GM18499 (cell line): ENCODE data around the gene DPP3.

ENCODE experiments used
- ATAC-seq: cut with Tn5 transposase; IDR thresholded peaks from one replicate; pipeline ENCODE4 v1.9.1; 2021; ENCODE audit warnings: moderate number of reproducible peaks; ENCODE audit not compliant: insufficient read depth, unreplicated experiment

DPP3 gene

DNA sequence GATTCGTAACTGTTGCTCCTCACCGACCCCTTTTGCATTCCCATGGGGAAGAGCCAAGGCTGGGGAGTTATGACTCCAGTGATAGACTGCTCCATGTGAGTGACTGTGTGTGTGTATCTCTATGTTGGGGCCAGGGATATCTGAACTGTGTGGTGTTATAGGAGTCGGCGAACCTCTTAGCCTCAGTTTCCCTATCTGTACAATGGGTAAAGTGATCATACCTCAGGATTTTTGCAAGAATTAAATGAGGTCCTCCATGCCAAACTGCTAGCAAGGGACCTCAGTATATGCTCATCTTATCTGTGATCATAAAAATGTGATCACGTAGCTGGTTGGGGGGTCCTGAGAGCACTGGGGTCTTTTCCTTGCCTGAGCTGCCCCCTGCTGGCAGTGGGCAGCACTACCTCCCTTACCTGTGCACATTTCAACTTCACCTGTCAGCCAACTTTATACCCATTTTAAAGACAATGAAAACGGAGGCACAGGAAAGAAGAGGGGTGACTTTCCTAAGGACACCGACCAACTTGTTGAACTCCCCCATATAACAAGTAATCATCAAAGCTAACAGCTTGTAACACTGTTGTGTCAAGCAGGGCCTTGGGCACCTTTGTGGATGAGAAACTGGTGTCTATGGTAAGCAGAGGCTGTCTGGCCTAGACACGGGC lies 1.4 kb upstream of the DPP3 start:
- no peak for ATAC-seq

DNA sequence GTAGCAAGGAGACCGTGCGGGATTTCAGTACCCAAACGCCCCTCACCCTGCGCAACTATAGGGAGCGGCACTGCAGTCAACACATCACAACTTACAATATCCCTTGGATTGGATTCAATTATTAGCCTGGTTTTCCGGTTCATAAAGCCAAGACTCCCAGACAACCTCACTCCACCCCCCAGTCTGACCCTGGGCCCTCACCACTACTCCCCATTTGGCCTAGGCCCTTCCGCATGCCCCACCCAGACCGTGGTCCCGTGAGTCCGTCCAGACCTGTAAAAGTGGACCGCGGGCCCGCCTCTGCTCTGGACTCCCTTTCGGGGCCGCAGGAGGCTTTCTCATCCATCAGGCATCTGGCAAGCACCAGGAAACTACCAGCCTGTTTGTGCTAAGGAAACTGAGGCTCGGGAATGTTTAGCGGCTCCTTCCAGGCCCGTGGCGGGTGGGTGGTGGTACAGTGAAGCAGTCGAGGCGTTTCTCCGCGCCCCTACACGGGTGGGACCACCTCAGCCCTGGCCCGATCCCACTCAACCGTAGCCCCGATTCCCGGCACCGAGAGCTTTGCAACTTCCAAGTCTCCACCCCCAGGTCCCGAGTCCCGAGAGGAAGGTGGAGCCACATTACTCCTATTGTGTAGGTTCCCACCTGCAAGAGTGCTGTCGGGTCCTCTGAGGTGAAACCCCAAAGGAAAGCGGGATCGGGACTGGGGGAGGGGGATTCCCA lies 679 bp upstream of the DPP3 start:
- no peak for ATAC-seq

DNA sequence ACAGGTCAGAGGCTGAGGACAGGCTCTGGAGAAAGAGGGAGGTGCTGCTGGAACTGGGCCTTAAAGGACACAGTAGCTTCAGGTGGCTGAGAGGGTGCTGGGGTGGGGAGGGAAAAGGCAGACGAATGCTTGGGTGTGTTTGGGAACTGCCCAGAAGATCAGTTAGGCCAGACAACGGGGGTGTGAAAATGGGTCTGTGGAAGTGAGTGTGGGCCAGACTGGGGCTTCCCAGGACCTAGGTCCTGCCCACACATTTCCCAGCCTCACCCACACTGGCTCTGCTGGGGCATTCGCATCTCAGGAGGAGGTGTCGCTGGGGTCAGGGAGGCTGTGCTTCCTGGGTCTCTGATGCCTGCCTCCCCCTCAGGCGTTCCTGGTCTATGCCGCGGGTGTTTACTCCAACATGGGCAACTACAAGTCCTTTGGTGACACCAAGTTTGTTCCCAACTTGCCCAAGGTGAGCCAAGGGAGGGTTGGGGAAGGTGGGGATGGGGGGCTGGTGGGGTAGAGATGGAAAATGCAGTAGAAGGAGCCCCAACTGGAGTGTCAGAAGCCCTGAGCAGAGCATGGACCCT lies 4.7 kb downstream of the DPP3 start:
- no peak for ATAC-seq

DNA sequence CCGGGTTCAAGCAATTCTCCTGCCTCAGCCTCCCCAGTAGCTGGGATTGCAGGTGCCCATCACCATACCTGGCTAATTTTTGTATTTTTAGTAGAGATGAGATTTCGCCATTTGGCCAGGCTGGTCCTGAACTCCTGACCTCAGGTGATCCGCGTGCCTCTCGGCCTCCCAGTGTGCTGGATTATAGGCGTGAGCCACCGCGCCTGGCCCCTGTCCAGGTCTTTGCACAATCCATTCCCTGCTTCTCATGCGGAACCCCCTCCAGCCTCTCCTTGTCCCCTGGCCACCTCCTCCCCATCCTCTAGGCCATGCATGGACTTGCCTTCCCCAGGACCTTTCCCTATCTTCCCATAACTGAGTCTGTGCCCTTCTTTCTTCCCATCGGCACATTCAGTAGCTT lies 8.7 kb downstream of the DPP3 start:
- no peak for ATAC-seq

- no peak for ATAC-seq
These were observed 9.4 kb downstream of the DPP3 start for GRCh38 chr11:66489636-66490035.

DNA sequence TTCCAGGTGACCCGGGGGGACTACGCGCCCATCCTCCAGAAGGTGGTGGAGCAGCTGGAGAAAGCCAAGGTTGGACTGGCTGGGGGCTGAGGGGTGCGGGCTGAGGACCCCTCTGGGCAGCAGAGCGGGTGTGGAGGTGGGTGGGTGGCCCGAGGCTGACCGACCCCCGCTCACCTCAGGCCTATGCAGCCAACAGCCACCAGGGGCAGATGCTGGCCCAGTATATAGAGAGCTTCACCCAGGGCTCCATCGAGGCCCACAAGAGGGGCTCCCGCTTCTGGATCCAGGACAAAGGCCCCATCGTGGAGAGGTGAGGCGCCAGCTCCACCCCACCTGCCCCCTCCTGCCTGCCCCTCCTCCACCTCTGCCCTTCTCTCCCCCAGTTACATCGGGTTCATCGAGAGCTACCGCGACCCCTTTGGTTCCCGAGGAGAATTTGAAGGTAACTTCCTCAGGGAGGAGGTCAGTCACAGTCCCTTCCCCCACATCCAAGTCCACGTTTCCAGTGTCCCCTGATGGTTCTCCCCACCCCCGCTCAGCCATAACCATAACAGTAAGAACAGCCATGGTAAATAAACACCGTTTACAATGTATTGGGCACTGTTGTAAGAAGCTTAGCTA lies 11.2 kb downstream of the DPP3 start:
- ATAC-seq: no peak

GRCh38 chr11:66492161-66492865 lies 12.1 kb downstream of the DPP3 start:
- no peak for ATAC-seq

GRCh38 chr11:66493130-66493529 lies 12.9 kb downstream of the DPP3 start:
- ATAC-seq: no peak

- no peak for ATAC-seq
These were observed 14.2 kb downstream of the DPP3 start for GRCh38 chr11:66494458-66494857.

DNA sequence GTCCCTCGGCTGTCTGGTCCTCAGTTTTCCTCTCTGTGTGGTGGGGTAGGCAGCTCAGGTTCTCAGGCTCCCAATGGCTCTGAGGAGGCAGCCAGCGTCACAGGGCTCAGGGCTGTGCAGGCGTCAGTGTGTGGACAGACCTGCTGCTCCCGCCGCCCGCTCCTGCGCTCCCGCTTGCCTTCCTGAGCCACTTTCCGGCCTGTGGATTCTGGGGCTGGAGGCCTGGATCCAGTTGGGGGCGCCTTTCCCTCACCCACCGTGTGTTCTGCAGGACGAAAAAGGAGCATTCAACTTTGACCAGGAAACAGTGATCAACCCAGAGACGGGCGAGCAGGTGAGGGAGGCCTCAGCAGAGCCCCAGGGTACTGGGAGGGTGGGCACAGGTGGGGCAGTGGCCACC lies 14.7 kb downstream of the DPP3 start:
- ATAC-seq: no peak

DNA sequence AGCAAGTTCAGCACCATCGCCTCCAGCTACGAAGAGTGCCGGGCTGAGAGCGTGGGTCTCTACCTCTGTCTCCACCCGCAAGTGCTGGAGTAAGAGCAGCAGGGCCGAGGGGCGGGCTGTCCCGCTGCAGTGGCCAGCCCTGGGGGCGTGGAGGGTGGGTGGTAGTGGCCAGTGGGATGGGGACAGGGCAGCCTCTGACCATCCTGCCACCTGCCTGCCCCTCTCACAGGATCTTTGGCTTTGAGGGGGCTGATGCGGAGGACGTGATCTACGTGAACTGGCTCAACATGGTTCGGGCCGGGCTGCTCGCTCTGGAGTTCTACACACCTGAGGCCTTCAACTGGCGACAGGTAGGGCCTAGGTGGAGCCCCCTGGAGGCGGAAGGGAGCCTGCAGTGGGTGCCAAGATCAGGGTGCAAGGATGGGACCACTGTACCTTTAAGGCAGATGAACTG lies 15.2 kb downstream of the DPP3 start:
- ATAC-seq: no peak

DNA sequence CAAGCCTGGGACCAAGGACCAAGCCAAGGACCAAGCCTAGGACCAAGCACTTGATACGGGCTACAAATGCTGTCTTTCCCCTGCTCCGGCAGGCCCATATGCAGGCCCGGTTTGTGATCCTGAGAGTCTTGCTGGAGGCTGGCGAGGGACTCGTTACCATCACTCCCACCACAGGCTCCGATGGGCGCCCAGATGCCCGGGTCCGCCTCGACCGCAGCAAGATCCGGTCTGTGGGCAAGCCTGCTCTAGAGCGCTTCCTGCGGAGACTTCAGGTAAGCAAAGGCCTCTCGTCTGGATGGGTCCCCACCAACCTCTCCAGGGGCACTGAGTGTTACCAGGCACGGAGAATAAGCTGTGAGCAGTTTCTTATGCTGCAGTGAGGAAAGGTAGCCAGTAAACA lies 17.0 kb downstream of the DPP3 start:
- ATAC-seq: no peak

DNA sequence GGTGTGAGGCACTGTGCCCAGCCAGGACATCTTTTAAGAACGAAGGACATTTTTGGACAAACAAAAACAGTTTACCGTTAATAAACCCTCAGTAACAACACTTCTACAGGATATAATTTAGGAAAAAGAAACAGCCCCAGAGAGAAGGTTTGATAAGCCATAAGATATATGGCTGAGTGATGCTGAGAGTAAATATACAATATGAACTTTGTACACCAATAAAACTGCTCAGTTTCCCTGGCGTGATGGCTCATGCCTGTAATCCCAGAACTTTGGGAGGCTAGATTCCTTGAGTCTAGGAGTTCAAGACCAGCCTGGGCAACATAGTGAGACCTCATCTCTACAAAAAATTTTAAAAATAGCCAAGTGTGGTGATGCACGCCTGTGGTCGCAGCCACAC lies 18.3 kb downstream of the DPP3 start:
- ATAC-seq: no peak

DNA sequence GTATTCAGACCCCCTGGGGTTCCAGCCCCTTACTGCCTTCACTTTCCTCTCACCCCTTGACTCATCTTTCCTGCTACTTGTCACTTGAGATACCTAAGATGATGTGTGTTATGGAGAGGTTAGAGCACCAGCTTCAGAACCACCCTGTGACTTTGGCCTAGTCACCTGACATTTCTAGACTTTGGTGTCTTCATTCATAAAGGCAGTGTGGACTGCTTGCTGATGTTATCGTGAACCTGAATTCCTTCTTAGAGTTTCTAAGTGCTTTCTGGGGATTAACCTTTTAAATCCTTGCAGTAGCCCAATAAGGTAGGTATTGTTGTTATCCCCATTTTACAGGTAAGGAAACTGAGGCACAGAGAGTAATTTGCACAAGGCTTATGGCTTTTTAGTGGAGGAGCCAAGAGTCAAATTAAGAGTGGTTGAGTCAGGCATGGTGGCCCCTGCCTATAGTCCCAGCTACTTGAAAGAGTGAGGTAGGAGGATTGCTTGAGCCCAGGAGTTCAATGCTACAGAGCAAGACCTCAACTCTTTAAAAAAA lies 25.1 kb downstream of the DPP3 start:
- ATAC-seq: no peak

- no peak for ATAC-seq
These were observed 28.9 kb downstream of the DPP3 start for GRCh38 chr11:66509131-66509561.

DNA sequence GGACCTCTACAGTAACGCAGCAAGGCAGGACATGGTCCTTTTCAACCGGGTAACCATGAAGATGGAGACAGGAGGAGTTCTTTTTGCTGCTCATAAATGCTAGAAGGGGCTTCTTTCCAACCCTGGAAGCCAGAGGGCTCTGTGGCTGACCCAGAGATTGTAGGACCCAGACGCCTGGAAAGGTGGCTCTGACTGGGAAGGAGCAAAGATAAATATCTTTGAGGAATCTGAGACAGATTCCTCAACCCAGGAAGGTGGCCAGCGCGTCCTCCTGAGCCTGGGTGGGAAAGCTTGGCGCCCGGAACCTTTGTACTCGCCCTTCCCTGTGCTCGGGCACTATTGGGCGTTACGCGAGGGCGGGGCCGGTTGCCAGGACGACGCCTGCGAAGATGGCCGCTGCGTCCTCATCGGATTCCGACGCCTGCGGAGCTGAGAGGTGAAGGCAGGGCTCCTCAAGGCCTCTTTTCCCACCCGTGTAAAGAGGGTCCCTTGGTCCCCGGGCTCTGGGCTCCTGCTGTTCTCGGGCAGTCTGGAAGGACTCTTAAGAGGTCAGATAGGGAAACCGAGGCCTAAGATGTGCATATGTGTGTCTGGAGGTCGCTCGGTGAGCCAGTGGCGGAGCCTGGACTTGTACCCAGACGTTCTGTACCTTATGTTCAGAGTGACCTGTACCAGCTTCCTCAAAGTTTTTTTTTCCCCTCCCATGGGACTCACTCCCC lies 30.2 kb downstream of the DPP3 start, which contains the start of gene BBS1:
Gene BBS1, plus strand, starts transcription at position 365 of the 719 bp plus-strand sequence. Its CDS starts 25 bp downstream, at position 390.
- no peak for ATAC-seq

GRCh38 chr11:66510990-66511339 lies 30.7 kb downstream of the DPP3 start:
- ATAC-seq: no peak

- ATAC-seq: no peak
These were observed 43.4 kb downstream of the DPP3 start for GRCh38 chr11:66523611-66524010.

- no peak for ATAC-seq
These were observed 44.2 kb downstream of the DPP3 start for GRCh38 chr11:66524304-66525040.
